Renal cortical epithelial cell (primary cell): ENCODE results near the gene FOXN1. TPM values are rescaled to one million over a fixed set of nuclear protein-coding genes. Genes with fewer than 3 reads are reported as not detected.

Experiments used
- DNase-seq: peaks from one replicate; pipeline ENCODE4 v3.0.0-alpha.2; 2011; ENCODE audit warnings: low read depth
- total RNA-seq: library from RNA; depleted of rRNA; stranded (reverse); fragments of >200 nt; gene quantifications from 2 replicates; pipeline ENCODE4 v1.2.3, GENCODE V29; 2014

The FOXN1 gene
- total RNA-seq, 1 donor from 2014 or later: not detected

DNA sequence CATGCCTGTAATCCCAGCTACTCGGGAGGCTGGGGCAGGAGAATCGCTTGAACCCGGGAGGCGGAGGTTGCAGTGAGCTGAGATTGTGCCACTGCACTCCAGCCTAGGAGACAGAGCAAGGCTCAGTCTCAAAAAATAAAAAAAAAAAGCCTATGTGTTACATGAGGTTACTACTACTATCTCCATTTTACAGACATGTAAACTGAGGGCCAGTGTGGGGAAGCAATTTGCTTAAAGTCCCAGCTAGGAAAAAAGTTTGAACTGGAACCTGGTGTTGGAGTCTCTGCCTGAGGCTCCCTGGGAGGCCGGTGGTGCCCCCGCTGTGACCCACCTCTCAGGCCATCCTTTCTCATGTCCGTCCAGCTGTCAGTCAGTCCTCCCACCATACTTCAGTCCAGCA lies 28.2 kb upstream of the FOXN1 start:
- no peak for DNase-seq

DNA sequence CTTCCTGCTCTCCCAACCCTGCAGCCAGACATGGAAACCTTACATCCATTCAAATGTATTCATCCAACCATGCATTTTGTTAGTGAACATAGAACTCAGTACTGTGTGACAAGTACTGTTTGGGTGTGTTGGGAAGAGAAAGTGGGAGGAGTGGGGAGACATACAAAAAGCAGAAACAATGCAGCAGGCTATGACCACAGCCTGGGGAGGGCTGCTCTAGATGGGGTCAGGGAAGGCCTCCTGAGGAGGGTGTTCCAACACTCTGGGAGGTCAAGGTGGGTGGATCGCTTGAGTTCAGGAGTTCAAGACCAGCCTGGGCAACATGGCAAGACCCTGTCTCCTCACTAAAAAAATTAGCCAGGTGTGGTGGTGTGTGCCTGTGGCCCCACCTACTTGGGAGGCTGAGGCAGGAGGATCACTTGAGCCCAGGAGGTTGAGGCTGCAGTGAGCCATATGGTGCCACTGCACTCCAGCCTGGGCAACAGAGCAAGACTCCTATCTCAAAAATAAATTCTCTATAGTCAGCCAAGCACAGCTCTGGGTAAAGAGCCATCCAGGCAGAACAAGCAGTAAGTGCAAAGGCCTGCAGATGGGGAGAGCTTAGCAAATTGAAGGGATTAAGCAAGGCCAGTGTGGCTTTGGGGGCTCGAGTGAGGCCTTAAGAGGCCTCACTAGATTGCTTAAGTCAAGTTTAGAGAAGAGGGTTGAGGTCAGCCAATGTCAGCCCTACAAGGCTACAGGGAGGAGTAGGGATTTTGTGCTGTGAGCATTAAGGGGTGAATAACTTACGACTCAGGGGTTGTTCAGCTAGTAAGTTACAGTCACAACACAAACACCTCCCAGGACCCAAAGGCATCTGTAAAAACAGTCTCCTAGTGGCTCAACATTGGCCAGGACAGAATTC lies 27.2 kb upstream of the FOXN1 start:
- DNase-seq: peak; percentile 25

DNA sequence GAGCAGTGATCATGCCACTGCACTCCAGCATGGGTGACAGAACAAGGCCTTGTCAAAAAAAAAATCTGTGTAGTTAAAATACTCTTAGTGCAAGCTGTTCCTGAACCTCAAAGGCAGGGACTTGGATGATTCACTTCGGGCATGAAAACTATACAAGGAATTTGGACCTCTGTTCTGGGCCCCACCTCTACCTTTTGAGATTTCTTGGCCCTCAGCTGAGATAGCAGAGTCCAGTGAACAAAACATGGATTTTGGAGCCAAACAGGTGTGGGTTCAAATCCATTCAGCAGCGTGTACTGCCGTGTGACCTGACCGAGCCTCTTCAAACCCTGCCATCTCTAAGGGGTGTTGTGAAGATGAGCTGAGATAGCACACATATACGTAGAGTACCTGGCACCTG lies 25.9 kb upstream of the FOXN1 start:
- DNase-seq: no peak

- DNase-seq: no peak
Measured at GRCh38 chr17:28480799-28481571, 25.2 kb upstream of the FOXN1 start.

DNA sequence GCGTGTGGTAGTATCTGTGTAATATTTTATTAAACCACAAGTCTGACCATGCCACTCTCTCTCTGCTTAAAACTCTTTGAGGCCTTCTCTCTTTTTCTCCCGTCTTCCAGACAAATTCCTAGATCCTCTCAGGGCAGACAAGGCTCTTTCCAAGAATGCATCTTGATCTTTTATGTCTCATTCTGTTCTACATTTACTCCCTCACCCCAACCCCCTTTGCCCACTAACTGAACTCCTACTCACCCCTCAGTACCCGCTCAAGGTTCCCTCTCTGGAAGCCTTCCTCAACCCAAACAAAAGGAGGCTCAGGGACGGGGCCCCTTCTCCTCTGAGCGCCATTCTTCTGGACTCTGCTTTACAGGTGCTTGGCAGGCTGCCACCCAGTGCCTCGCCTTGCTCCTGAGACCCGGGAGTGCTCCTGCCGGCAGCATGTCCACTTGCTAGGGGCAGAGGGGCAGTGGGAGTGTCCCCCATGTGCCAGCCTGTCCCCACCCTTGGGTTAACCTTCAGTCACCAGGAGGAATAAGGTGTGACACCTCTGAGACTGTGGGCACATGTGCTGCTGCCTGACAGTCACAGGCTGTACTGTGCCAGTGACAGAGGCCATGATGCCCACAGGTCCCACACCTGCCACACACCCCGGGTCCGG lies 23.5 kb upstream of the FOXN1 start:
- DNase-seq: no peak

- no peak for DNase-seq
Measured at GRCh38 chr17:28484296-28484695, 21.9 kb upstream of the FOXN1 start.

GRCh38 chr17:28485049-28485448 lies 21.1 kb upstream of the FOXN1 start:
- DNase-seq: no peak

DNA sequence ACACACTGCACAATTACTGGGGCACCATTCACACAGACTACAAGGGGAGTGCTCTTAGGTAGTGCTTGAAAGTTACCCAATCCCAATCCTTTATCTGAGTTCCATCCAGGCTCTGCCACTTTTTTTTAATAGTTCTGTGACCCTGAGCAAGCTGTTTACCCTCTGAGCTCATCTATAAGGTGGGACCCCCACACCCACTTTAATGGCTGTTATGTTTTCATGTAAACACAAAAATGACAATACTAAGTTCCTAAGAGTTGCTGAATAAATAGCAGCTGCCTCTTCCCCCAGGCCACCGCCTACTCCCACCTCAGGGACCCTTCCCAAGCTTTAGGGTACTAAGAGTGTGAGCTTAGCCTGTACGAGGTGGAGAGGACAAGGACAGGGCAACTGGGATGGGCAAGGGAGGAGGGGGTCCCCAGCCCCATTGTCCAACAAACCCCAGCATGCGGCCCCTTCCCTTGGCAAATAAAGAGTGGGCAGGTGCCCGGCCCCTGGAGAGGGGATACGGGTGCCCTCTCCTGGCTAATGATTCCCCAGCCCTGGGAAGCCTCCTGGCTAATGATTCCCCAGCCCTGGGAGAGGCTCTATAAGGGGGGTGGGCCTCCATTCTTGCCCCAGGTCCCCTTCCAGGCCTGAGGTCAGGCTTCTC lies 18.1 kb upstream of the FOXN1 start:
- no peak for DNase-seq

- peak; percentile 61 for DNase-seq
Measured at GRCh38 chr17:28488533-28489276, 17.4 kb upstream of the FOXN1 start.

- no peak for DNase-seq
Measured at GRCh38 chr17:28491286-28491685, 14.9 kb upstream of the FOXN1 start.

DNA sequence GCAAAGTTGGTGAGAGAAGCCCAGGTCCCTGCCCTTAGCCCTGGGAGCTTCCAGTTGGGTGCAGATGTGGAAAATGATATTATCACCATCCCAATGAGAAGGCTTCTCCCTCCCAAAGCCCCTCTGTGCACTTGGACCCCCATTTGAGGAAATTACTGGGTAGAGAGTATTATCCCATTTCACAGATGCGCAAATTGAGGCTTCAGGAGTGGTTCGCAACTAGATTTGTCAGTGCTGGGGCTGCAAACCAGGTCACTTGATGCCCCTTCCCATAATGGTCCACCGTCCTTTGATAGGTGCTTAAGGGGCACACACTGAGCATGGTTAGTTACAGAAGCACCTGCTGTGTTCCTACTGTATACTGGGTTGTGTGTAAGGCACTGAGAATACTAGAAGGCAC lies 14.3 kb upstream of the FOXN1 start:
- no peak for DNase-seq

- DNase-seq: peak; percentile 28
Measured at GRCh38 chr17:28492352-28493310, 13.5 kb upstream of the FOXN1 start.

- no peak for DNase-seq
Measured at GRCh38 chr17:28493460-28493859, 12.7 kb upstream of the FOXN1 start.

GRCh38 chr17:28494445-28495188 lies 11.5 kb upstream of the FOXN1 start:
- peak; percentile 30 for DNase-seq

DNA sequence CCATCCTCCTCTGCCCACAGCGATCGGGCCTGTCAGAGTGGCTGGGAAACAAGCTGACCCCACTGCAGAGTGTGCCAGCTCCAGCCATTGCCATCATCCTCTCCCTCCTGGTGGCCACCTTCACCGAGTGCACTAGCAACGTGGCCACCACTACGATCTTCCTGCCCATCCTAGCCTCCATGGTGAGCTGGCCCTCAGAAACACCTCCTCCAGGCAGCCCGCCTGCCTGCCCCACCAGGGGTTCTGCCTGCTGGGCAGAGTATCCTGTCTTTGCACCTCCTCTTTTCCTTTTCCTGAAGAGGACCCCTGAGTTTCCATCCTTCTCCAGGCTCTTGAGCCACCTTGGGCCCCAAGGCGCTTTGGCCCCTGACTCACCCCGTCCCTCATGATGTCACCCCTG lies 10.5 kb upstream of the FOXN1 start:
- DNase-seq: no peak

DNA sequence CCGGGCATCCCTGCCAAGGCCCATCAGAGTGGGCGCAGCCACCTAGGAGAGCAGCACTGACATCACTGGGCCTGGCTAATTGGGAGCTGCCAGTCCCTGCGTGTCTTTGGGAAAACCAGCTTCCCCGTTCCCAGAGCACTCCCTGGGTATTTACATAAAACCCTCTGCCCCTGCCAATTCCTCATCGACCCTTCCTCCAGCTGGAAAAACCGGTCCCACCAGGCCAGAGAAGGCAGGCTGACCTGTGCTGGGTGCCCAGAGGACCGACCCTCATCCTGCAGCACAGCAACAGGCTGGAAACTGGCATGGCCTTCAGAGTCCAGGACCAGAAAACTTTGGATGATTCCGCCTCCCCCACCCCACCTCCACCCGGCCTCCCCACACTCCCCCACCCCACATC lies 8.2 kb upstream of the FOXN1 start:
- no peak for DNase-seq

GRCh38 chr17:28498652-28499363 lies 7.3 kb upstream of the FOXN1 start:
- DNase-seq: no peak

DNA sequence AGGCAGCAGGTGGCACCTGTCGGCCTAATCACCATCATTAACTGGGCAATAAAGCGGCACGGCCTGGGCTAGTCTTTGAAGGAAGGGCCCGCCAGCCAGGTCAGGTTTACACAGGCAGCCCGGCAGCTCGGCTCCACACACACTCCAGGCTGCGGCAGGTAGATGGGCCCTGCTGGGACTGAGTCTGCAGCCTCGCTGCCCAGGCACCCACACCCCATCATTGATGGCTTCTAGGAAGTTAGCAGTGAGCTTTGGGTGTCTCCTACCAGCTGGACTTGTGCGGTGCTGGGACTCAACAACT lies 6.8 kb upstream of the FOXN1 start:
- no peak for DNase-seq
